ENCODE data around the gene MYH15. TPM values are rescaled to one million over a fixed set of nuclear protein-coding genes. Genes with fewer than 3 reads are reported as not detected.

Gene MYH15
- total RNA-seq, 4 donors from 2014 or later, result 0.13 TPM; not detected in 3

DNA sequence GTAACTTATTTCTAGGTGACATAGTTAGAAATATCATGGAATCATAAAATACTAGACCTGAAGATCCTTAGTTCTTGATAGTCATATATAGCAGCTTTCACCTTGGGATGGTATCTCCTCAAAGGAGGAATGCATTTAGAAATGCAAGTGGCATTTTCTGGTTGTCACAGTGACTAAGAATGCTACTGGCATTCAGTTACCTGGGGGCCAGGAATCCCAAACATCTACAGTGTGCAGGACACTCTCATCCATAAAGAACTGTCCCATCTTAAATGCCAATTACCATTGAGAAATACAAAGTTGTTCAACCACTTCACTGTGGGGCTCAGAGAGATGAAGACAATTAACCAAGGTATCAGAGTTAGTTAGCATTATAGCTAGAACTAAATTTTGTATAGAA is 36.7 kb downstream of the MYH15 start:
- Histone ChIP-seq H3K27me3 (no peaks in the 10 kb centered on the region), H3K9me3 (no peaks in the 10 kb centered on the region), H3K36me3 (no peaks in the 10 kb centered on the region), H3K4me3 (no peak overlapping the region), H3K27ac (no peak overlapping the region), H3K4me1 (no peaks in the 10 kb centered on the region)
- ATAC-seq, result no peak
- TF ChIP-seq, protein P1, sequence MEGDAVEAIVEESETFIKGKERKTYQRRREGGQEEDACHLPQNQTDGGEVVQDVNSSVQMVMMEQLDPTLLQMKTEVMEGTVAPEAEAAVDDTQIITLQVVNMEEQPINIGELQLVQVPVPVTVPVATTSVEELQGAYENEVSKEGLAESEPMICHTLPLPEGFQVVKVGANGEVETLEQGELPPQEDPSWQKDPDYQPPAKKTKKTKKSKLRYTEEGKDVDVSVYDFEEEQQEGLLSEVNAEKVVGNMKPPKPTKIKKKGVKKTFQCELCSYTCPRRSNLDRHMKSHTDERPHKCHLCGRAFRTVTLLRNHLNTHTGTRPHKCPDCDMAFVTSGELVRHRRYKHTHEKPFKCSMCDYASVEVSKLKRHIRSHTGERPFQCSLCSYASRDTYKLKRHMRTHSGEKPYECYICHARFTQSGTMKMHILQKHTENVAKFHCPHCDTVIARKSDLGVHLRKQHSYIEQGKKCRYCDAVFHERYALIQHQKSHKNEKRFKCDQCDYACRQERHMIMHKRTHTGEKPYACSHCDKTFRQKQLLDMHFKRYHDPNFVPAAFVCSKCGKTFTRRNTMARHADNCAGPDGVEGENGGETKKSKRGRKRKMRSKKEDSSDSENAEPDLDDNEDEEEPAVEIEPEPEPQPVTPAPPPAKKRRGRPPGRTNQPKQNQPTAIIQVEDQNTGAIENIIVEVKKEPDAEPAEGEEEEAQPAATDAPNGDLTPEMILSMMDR (IDR thresholded peaks at IDR 0.05), result no peak
- no peak for TF ChIP-seq EP300 (IDR thresholded peaks at IDR 0.05)
- TF ChIP-seq POLR2AphosphoS5 (IDR thresholded peaks at IDR 0.05), result no peak
- no peak for TF ChIP-seq POLR2A (IDR thresholded peaks at IDR 0.05)

DNA sequence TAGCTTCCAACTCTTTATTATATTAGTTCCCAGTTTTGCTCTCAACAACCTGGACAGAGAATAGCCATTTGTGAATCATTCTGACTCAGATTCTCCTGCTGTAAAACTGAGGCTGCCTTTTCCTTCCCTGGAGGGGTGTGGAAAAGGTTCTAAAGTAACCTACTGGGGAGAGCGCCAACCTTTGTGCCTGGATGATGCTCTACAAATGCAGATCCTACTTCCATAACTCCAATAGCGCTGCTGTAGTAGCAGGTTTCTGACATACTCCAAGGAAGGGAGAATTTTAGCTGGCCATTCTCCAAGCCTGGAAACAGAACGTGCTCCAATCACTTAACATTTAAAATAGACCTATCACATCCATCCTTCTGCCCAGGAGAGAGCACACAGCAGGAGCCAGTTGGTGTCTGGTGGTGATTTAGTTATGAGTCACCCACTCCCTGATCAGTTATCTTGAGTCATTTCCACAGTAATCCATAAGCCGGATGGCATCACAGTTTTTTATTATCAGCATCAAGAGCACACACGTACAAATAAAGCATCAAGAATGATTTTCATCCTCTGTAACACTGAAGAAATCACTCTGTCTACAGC is 38.3 kb downstream of the MYH15 start:
- 42 to 86% methylated on average over 2 to 3 of the region's 5 CpGs for whole genome bisulfite sequencing, 2 donors (ENCODE audit: low coverage in 1 of 2)
- no peak overlapping the region for H3K27ac ChIP-seq
- no peaks in the 10 kb centered on the region for H3K36me3 ChIP-seq
- no peak overlapping the region for H3K4me3 ChIP-seq
- no peak for ATAC-seq
- H3K9me3 ChIP-seq, result no peaks in the 10 kb centered on the region
- H3K27me3 ChIP-seq, result no peaks in the 10 kb centered on the region
- no peaks in the 10 kb centered on the region for H3K4me1 ChIP-seq
- TF ChIP-seq, protein P1 (IDR thresholded peaks at IDR 0.05), result no peak
- TF ChIP-seq POLR2AphosphoS5 (IDR thresholded peaks at IDR 0.05) (no peak), POLR2A (IDR thresholded peaks at IDR 0.05) (no peak), EP300 (IDR thresholded peaks at IDR 0.05) (no peak)

DNA sequence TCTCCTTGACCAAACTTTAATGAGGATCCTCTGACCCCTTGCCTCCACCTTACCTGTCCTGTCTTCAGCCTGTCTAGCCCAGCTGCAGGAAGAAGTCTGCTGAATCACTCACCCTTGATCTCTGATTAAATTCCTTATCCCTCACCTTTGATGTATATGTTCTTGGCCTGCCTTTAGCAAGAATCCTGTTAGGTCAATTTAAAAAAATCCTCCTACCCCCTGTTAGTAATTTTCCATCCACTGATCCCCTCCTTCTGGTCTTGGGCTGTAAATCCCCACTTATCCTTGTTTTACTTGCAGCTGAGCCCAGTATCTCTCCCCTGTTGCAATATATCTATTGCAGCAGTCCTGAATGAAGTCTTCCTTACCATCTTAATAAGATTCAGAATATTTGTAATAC is 39.0 kb downstream of the MYH15 start:
- Histone ChIP-seq H3K4me3 (no peak overlapping the region), H3K4me1 (no peaks in the 10 kb centered on the region), H3K27me3 (no peaks in the 10 kb centered on the region), H3K27ac (no peak overlapping the region), H3K9me3 (no peaks in the 10 kb centered on the region), H3K36me3 (no peaks in the 10 kb centered on the region)
- ATAC-seq, result no peak
- no peak for TF ChIP-seq EP300 (IDR thresholded peaks at IDR 0.05)
- TF ChIP-seq POLR2AphosphoS5 (IDR thresholded peaks at IDR 0.05), result no peak
- no peak for TF ChIP-seq POLR2A (IDR thresholded peaks at IDR 0.05)
- TF ChIP-seq, protein P1 (IDR thresholded peaks at IDR 0.05), result no peak

DNA sequence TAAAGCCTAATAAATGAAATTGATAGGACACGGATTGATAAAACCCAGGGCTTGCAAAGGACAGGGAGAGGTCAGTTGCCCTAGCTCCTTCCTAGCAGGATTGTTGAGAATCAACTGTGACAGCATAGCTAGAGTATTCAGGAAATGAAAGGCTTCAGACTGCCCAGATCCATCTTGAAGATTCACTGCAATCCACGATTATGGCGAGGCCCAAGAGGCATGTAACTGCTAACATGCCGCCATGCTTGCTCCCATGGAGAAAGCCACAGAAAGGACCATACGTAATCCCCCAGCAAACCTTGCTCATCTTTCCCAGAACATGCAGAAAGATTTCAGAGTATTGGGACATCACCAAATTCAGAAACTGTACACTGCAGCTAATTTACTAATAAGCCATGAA is 41.3 kb downstream of the MYH15 start:
- no peaks in the 10 kb centered on the region for H3K9me3 ChIP-seq
- WGBS, 2 donors (ENCODE audit: low coverage in 1 of 2), result 87% methylated on average over 5 of the region's 5 CpGs; no CpG with 5 or more reads in 1 of the 2 donors
- H3K36me3 ChIP-seq, result no peaks in the 10 kb centered on the region
- H3K4me1 ChIP-seq, result no peaks in the 10 kb centered on the region
- H3K4me3 ChIP-seq, result no peak overlapping the region
- H3K27ac ChIP-seq, result no peak overlapping the region
- no peaks in the 10 kb centered on the region for H3K27me3 ChIP-seq
- TF ChIP-seq POLR2A (IDR thresholded peaks at IDR 0.05), result no peak
- TF ChIP-seq, protein P1 (IDR thresholded peaks at IDR 0.05), result no peak
- TF ChIP-seq EP300 (IDR thresholded peaks at IDR 0.05), result no peak
- no peak for TF ChIP-seq POLR2AphosphoS5 (IDR thresholded peaks at IDR 0.05)
- no peak for ATAC-seq

DNA sequence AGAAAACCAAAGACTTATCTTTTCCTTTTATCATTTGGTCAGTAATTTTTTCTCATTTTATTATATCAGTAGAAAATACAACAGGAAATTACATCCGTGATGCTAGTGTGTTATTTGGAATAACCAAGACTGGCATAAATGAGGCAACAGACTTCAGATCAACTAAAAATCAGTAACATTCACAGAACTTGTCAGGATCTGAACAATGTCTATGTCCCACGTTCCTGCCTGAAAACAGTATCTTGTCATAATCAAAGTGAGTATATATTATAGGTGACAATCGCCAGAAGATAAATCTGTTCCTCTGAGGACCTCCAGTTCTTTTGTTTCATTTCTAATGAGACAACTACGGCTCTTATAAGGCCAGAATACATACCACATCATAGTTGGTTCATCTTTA is 41.8 kb downstream of the MYH15 start:
- Histone ChIP-seq H3K27me3 (no peaks in the 10 kb centered on the region), H3K9me3 (no peaks in the 10 kb centered on the region), H3K27ac (no peak overlapping the region), H3K4me1 (no peaks in the 10 kb centered on the region), H3K4me3 (no peak overlapping the region), H3K36me3 (no peaks in the 10 kb centered on the region)
- WGBS, 2 donors (ENCODE audit: low coverage in 1 of 2), result 50 to 60% methylated on average over 4 of the region's 4 CpGs
- no peak for ATAC-seq
- TF ChIP-seq POLR2AphosphoS5 (IDR thresholded peaks at IDR 0.05) (no peak), POLR2A (IDR thresholded peaks at IDR 0.05) (no peak), EP300 (IDR thresholded peaks at IDR 0.05) (no peak)
- TF ChIP-seq, protein P1 (IDR thresholded peaks at IDR 0.05), result no peak

Data from gastroesophageal sphincter (tissue), 4 donors.